Daoy (cell line): ENCODE measurements around the gene EZH2. TPM values are rescaled to one million over a fixed set of nuclear protein-coding genes. Genes with fewer than 3 reads are reported as not detected.

Experiments used
- DNase-seq: peaks from one replicate; pipeline ENCODE4 v3.0.0-alpha.2; 2015; ENCODE audit warnings: low read depth
- total RNA-seq: library from RNA; depleted of rRNA; stranded (reverse); fragments of >200 nt; shearing (Covaris generic); gene quantifications from 2 replicates; pipeline ENCODE4 v1.2.3, GENCODE V29; 2014

Gene EZH2
- total RNA-seq, 1 experiment from 2014 or later: 70.1 TPM

GRCh38 chr7:148856891-148857290 lies 27.2 kb downstream of the EZH2 start:
- peak; percentile 46 for DNase-seq

DNA sequence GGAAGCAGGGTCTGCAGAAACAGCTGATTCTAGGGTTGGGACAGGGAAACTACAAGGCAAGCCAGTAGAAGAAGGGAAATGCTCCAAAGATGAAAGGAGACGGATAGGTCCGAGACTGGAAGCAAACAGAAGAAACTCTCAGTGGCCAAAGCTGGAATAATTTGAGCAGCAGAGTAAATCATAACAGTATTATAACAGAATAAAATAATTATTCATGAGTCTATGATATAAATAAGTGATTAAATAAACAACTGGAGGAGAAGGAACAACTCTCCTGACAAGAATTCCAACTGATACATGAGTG lies 27.6 kb downstream of the EZH2 start:
- DNase-seq: no peak

GRCh38 chr7:148854983-148855382 lies 29.1 kb downstream of the EZH2 start:
- DNase-seq: no peak

DNA sequence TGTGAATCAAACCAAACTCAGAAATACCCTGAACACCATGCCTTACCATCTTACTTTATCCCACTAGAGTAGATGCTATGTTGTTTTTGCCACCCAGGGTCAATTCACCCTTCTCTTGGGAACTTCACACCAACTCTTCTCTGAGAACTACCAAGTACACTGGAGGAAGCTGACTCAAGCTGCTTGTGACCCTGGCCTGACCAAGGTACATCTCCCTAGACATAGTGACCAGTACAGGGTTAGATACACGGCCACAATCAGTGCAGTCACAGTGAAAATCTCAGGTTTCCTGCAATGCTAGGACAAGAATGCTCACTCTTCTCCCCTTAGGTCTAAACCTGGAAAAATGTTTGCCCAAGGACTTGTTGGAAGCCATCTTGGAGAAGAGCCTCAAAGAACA lies 31.8 kb downstream of the EZH2 start:
- DNase-seq: peak; percentile 6

- no peak for DNase-seq
These were observed 33.5 kb downstream of the EZH2 start for GRCh38 chr7:148850564-148850963.

DNA sequence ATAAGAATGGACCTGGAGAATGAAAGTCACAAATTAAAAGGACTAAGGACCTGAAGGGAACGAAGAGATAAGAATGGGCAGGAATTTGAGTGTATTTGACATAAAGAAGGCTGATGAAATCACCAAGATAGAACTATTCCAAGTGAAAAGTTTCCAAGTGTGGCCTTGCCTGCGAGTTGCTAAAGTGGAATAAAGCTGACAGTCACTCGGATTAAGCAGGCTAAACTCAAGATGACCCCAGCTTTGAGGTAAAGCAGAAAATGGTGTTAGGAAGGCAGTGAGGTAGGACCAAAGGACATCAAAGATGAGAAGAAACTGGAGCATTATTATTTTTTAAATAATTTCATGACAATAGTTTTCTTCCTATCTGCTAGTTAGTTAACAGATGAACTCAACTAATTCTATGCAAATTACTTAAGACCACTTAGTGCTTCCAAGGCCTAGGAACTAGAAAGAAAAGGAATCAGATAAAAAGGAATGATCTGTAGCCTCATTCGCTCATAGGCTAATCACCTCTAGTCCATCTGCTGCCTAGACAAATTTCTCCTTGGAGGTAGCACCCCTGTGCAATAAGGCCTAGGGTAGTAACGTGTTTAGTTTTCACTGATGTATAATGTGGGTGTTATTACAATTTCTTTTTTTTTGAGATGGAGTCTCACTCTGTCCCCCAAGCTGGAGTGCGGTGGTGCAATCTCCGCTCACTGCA lies 34.5 kb downstream of the EZH2 start:
- no peak for DNase-seq

GRCh38 chr7:148847815-148848734 lies 36.0 kb downstream of the EZH2 start:
- DNase-seq: no peak

- no peak for DNase-seq
These were observed 45.2 kb downstream of the EZH2 start for GRCh38 chr7:148838905-148839304.

DNA sequence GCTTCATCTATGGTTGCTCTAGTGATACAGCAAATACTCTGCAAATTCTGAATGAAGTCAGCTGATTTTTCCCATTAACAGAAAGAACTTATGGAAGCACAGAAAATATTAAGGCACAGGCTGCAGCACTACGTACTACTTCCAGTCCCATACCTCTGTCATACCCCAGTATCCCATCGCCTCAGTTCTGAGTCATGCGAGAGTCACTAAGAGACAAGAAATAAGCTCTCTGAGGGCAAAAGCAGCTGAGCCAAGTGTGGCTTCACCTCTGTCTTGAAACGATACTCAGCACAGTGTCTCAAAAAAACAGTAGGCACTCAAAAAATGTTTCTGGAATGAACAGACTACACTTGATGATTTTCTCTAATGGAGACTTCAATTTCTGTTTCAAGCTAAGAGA lies 48.2 kb downstream of the EZH2 start:
- DNase-seq: no peak

DNA sequence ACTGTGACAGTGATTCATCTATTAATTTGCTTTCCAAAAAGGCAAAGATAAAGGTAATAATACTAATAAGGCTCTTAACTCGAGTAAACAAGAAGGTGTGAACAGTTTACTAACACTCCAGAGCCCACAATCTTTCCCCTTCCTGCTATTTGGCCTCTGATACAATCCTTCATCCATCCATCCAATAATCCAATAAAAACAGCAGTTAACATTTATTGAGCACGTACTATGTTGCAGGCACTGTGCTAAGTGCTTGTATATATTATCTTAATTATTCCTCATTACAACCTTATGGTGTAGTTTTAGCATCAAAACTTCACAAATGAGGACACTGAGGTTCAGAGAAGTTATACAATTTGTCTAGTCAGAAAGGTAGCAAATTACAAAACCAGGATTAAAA lies 49.5 kb downstream of the EZH2 start:
- DNase-seq: no peak

DNA sequence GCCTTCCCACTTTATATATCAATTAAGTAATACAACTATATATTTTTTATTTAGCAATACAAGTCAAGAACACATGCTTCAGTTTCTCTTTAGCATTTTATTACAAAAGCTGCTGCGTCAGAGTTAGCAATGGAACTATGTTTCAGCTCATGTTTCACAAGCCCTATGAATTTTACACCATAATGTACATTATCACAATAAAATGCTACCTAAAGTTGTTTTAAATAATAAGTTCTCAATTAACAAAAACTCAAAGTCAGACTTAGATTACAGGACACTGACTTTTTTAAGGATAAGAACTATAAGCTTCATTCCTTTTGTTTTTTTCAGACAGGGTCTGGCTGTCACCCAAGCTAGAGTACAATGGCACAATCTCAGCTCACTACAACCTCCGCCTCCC lies 52.3 kb downstream of the EZH2 start:
- DNase-seq: no peak

DNA sequence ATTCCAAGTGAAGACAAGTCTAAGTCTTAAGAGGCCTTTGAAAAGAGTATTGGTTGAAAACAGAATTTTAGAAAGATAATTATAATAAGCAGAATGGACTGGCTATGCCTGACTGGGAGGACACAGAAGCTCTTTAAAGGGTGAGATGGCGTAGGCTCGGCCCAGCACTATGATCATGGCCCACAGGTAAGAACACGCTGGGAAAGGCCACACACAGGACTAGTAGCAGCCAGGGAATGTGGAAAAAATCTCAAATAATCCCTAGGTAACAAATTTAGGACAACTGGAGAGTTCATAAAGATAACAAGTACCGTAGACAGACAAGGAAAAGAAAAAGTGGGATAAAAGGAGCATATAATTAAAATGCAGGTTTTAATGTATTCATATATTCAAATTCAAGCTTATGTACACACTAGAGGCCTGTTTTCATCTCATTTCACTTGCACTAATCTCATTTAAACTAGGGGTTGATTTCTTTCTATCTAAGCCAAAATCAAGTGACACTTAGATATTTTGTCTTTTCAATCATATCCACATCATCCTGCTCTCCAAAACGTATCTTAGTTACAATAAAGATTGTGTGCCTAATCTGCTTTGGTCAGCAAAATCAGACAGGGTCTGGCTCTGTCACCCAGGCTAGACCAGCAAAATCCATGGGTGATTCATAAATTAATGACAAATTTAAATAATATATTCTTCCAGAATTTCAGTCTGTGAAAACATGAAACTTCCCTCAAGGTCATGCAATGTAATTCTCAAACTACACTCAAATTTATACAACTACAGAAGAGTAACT lies 53.0 kb downstream of the EZH2 start:
- DNase-seq: no peak

DNA sequence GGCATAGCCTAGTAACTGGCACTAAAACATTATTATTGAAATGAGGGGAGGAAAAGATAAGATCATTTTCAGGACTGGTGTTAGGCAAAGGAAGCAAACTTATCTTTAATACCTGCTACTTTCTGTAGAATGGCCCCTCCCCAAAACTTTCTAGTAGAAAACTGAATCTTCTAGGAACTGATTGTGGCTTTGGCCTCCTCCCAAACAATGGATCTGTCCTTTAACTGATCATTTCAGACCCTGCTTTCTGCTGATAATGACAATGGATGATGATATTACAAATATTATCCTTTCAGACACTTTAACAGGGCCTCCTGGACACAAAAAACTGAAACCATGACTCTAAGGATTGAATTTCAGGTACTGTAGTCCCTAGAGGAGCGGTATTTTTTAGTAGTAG lies 55.1 kb downstream of the EZH2 start:
- DNase-seq: no peak

DNA sequence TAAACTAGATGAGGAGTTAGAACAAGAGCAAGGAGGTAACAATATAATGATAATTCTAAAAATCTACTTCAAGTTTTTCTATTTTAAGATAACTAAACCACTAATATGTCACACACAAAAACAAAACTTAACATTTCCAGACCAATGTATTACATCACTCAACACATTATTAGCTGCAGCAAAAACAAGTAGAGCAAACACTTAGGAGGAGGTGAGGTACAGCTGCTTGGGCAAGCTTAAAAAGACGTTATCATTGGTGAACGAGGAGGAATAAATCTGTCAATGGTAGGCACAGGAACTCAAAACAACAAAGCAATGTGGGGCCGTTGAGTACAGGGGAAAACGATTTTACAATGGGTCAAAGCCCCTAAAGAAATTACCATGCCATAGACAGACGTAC lies 58.8 kb downstream of the EZH2 start:
- DNase-seq: no peak

GRCh38 chr7:148824864-148825263 lies 59.2 kb downstream of the EZH2 start:
- no peak for DNase-seq

DNA sequence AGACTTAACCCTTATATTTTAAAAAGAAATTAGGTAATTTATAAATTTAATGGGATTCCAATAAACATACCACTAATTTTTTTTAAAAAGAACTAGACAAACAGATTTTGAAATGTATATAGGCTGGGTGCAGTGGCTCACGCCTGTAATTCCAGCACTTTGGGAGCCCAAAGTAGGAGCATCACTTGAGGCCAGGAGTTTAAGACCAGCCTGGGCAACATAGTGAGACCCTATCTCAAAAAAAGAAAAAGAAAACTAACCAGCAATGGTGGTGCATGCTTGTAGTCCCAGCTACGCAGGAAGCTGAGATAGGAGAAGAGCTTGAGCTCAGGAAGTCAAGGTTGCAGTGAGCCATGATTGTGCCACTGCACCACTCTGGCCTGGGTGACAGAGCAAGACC lies 62.7 kb downstream of the EZH2 start:
- DNase-seq: no peak

- no peak for DNase-seq
These were observed 64.3 kb downstream of the EZH2 start for GRCh38 chr7:148819697-148820360.

DNA sequence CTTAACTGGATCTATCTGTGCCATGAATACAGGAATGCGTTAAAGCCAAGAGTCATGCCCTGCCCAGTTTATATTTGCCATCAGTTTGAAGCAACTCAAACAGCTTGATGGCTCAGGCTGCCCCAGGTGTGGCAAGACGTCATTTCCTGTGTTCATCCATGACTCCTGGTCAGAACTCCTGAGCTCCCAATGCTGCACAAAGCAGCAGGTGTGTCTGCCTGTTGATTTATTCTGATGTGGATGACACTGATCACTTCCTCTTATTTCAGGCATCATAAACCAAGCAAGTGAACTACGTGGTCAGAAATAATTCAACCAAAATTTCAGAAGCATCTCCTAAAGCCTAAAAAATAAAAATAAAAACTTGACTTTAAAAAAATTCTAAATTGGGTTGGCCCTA lies 68.5 kb downstream of the EZH2 start:
- DNase-seq: no peak

DNA sequence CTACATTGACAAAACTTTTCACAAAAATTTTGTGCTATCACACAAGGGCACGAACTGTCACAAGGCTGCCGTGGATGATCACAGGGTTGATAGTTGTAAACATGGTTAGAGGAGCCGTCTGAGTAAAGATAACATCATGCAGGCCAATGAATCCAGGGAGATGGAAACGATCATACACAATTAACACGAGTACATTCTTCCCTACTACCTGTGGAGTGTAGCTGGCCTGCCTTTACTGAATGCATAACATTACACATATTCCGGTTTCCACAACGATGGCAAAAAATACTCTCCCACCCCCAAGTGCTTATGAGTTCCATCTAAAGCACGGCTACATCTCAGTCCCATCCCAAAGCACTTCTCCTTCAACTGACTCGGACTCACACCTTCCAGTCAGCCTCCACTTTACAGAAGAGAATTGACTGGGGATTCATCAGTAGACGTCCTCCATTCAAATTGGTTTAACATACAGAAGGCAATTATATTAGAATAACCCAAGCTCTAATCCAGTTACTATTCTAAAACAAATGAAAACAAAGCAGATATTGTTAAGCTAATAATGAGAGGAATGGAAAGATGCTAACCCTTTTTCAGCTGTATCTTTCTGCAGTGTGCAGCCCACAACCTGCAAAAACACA lies 69.0 kb downstream of the EZH2 start:
- DNase-seq: no peak

DNA sequence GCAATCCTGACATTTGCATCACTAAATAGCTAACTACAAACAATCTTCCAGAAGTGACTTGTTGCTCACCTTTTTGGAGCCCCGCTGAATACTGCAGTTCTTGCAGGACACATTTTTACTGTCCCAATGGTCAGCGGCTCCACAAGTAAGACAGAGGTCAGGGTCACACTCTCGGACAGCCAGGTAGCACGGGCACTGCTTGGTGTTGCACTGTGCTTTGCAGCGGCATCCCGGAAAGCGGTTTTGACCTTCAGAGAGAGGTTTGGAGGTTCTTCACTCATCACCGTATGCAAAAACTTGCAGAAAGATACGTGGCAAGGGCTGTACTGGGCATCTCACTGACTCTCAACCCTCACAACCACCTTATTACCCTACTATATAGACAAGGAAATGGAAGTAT lies 70.2 kb downstream of the EZH2 start:
- no peak for DNase-seq

DNA sequence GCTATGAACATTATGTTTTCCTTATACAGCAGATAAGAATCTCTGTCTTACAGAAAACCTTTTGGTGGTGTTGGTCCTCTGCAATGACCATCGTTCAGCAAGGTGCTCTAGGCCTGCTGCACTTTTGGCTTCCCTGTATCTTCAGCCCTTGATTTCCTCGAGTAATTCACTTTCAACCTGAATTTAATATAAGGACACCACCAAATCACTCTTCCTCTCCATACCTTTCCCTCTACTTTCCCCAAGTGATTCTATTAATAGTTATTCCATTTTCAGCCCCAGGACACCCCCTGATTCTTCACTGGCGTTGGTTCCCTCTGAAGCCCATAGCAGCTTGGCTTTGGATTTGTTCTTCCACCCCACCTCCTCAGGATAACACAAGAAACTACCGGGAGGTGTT lies 72.2 kb downstream of the EZH2 start:
- DNase-seq: no peak

DNA sequence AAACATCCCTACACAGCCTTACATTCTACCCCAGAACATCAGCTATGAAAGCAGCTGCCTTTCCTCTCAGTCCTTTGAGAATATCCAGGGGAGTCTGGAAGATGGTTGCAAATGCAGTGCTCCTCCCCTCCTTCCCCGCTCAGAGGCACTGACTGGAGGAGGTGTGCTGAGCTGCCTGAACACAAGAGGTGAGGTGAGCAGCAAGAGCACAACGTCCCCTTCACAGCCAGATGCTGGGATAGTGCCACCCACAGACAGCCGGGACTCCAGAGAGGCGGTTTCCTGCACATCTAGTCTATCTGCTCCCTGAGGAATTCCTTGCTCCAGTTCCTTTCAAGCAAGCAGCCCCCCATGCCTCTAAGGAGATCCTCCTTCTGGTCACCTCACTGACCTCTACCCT lies 74.2 kb downstream of the EZH2 start:
- no peak for DNase-seq
